GM23338 (cell line): ENCODE data around the gene ULK4.

Experiments
- CTCF ChIP-seq, 2 experiments: fragments of 200-600 bp in 1 of 2; sonication (generic) in 1 of 2; conservative IDR thresholded peaks; 2 replicates each; pipeline versions ENCODE4 v1.5.1 to v1.6.1; 2016 to 2017; ENCODE audit warnings: antibody characterized with exemption in 2 of 2, low read depth in 2 of 2, mild to moderate bottlenecking in 2 of 2, moderate library complexity in 1 of 2
- EZH2phosphoT487 ChIP-seq: fragments of 200-600 bp; sonication (generic); IDR thresholded peaks from one replicate; pipeline ENCODE4 v1.8.1; 2018; ENCODE audit warnings: antibody characterized with exemption; ENCODE audit not compliant: unreplicated experiment
- POLR2AphosphoS5 ChIP-seq: IDR thresholded peaks from 2 replicates; pipeline ENCODE4 v1.6.1; 2016; ENCODE audit warnings: antibody characterized with exemption, low read depth
- TF ChIP-seq, protein P1 (sequence below): IDR thresholded peaks from one replicate; pipeline ENCODE4 v1.6.1; 2018; ENCODE audit warnings: antibody characterized with exemption; ENCODE audit not compliant: unreplicated experiment
- TF ChIP-seq, protein P2 (sequence below): IDR thresholded peaks from 2 replicates; pipeline ENCODE4 v1.6.1; 2016; ENCODE audit warnings: antibody characterized with exemption

- TF ChIP-seq EZH2phosphoT487 (no peak), POLR2AphosphoS5 (no peak), CTCF (conservative IDR thresholded peaks at IDR 0.05; ENCODE audit: low read depth in 2 of 2) (no peak)
- TF ChIP-seq, protein P1, sequence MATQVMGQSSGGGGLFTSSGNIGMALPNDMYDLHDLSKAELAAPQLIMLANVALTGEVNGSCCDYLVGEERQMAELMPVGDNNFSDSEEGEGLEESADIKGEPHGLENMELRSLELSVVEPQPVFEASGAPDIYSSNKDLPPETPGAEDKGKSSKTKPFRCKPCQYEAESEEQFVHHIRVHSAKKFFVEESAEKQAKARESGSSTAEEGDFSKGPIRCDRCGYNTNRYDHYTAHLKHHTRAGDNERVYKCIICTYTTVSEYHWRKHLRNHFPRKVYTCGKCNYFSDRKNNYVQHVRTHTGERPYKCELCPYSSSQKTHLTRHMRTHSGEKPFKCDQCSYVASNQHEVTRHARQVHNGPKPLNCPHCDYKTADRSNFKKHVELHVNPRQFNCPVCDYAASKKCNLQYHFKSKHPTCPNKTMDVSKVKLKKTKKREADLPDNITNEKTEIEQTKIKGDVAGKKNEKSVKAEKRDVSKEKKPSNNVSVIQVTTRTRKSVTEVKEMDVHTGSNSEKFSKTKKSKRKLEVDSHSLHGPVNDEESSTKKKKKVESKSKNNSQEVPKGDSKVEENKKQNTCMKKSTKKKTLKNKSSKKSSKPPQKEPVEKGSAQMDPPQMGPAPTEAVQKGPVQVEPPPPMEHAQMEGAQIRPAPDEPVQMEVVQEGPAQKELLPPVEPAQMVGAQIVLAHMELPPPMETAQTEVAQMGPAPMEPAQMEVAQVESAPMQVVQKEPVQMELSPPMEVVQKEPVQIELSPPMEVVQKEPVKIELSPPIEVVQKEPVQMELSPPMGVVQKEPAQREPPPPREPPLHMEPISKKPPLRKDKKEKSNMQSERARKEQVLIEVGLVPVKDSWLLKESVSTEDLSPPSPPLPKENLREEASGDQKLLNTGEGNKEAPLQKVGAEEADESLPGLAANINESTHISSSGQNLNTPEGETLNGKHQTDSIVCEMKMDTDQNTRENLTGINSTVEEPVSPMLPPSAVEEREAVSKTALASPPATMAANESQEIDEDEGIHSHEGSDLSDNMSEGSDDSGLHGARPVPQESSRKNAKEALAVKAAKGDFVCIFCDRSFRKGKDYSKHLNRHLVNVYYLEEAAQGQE = no peak
- TF ChIP-seq, protein P2, sequence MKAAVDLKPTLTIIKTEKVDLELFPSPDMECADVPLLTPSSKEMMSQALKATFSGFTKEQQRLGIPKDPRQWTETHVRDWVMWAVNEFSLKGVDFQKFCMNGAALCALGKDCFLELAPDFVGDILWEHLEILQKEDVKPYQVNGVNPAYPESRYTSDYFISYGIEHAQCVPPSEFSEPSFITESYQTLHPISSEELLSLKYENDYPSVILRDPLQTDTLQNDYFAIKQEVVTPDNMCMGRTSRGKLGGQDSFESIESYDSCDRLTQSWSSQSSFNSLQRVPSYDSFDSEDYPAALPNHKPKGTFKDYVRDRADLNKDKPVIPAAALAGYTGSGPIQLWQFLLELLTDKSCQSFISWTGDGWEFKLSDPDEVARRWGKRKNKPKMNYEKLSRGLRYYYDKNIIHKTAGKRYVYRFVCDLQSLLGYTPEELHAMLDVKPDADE = no peak
Measured at GRCh38 chr3:41769106-41769505, 192.8 kb downstream of the ULK4 start.
